ENCODE measurements around the gene CCL25. TPM values are rescaled to one million over a fixed set of nuclear protein-coding genes. Genes with fewer than 3 reads are reported as not detected.
"Not testable (repeated sequence)": the region's sequence is repeated elsewhere in the genome, so short reads cannot be mapped to it uniquely, and the experiment has no call there.

Gene CCL25
- total and polyA plus RNA-seq, 5 donors = not detected

DNA sequence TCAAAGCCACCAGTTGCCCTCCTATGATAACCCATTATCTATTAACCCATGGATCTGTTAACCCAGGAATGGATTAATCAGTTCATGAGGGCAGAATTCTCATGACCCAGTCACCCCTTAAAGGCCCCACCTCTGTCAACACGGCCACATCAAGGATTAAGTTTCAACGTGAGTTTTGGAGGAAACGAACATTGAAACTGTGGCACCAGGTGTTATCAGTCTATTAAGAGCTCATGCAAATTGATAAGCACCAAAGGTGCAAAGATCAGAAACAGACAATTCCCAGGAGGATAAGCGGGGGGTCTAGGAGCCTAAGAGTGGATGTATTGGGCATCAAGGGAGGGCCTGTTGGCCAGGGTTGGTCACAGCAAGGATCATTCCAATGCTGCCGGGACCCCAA, 27.2 kb upstream of the CCL25 start:
- 78% methylated on average over 5 of the region's 5 CpGs for WGBS
- no peaks in the 10 kb centered on the region for H3K27me3 ChIP-seq (ENCODE audit: control insufficient read depth, insufficient read depth)
- no peak overlapping the region for H3K27ac ChIP-seq (ENCODE audit: low read length)
- DNase-seq (no peak), ATAC-seq (no peak)
- intact Hi-C loops (cut with DNase I) = no loop called here
- no peak overlapping the region for H3K4me3 ChIP-seq (ENCODE audit: low read length)
- H3K4me1 ChIP-seq (ENCODE audit: control insufficient read depth, insufficient read depth, low read length) = no peaks in the 10 kb centered on the region
- no peaks in the 10 kb centered on the region for H3K9me3 ChIP-seq (ENCODE audit: control insufficient read depth, low read length)

- 33% methylated on average over 12 of the region's 12 CpGs for WGBS
- no peak for ATAC-seq
- DNase-seq = no peak
These were observed 23.5 kb upstream of the CCL25 start for GRCh38 chr19:8028951-8029491.

DNA sequence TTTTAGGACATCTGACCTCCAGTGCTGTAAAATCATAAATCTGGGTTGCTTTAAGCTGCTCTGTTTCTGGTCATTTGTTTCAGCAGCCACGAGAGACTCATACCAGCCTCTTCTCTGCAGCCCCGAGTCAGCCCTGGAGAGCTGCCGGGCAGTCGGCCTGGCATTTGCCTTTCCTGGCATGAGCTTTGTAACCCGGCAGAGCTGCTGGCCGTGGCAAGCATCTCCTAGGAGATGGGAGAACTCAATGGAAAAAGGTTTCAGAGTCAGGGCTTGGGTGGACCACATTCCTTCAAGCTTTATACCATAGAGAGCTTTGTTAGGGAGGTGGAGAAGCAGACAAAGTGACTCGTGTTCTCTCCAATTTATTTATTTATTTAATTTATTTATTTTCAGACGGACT, 21.6 kb upstream of the CCL25 start:
- ATAC-seq = no peak
- no peak for DNase-seq
- Histone ChIP-seq H3K27ac (ENCODE audit: low read length) (no peak overlapping the region), H3K4me1 (ENCODE audit: control insufficient read depth, insufficient read depth, low read length) (no peaks in the 10 kb centered on the region), H3K27me3 (ENCODE audit: control insufficient read depth, insufficient read depth) (no peaks in the 10 kb centered on the region), H3K9me3 (ENCODE audit: control insufficient read depth, low read length) (no peaks in the 10 kb centered on the region), H3K4me3 (ENCODE audit: low read length) (no peak overlapping the region)
- intact Hi-C loops (cut with DNase I) = no loop called here
- WGBS = 78% methylated on average over 8 of the region's 8 CpGs

More at GRCh38 chr19:8028951-8029491, 23.5 kb upstream of the CCL25 start:
- no peak overlapping the region for H3K27ac ChIP-seq (ENCODE audit: low read length)
- H3K27me3 ChIP-seq (ENCODE audit: control insufficient read depth, insufficient read depth) = no peaks in the 10 kb centered on the region
- no peak overlapping the region for H3K4me3 ChIP-seq (ENCODE audit: low read length)
- H3K4me1 ChIP-seq (ENCODE audit: control insufficient read depth, insufficient read depth, low read length) = no peaks in the 10 kb centered on the region
- H3K9me3 ChIP-seq (ENCODE audit: control insufficient read depth, low read length) = no peaks in the 10 kb centered on the region
- intact Hi-C loops (cut with DNase I) = no loop called here

GRCh38 chr19:8033287-8034177, 19.0 kb upstream of the CCL25 start:
- DNase-seq; H3K4me1 ChIP-seq (ENCODE audit: control insufficient read depth, insufficient read depth, low read length); intact Hi-C loops (cut with DNase I); H3K27me3 ChIP-seq (ENCODE audit: control insufficient read depth, insufficient read depth); H3K9me3 ChIP-seq (ENCODE audit: control insufficient read depth, low read length); ATAC-seq; H3K27ac ChIP-seq (ENCODE audit: low read length); H3K4me3 ChIP-seq (ENCODE audit: low read length): not testable (repeated sequence)
- WGBS = 57% methylated on average over 22 of the region's 22 CpGs

- no peaks in the 10 kb centered on the region for H3K4me1 ChIP-seq (ENCODE audit: control insufficient read depth, insufficient read depth, low read length)
- H3K9me3 ChIP-seq (ENCODE audit: control insufficient read depth, low read length) = no peaks in the 10 kb centered on the region
- no peak overlapping the region for H3K4me3 ChIP-seq (ENCODE audit: low read length)
- WGBS = 87% methylated on average over 6 of the region's 6 CpGs
- no peak overlapping the region for H3K27ac ChIP-seq (ENCODE audit: low read length)
- no peak for DNase-seq
- no peaks in the 10 kb centered on the region for H3K27me3 ChIP-seq (ENCODE audit: control insufficient read depth, insufficient read depth)
- ATAC-seq = no peak
- intact Hi-C loops (cut with DNase I) = no loop called here
These were observed 18.4 kb upstream of the CCL25 start for GRCh38 chr19:8034178-8034525.

GRCh38 chr19:8036434-8037099, 16.0 kb upstream of the CCL25 start:
- WGBS = 68% methylated on average over 7 of the region's 7 CpGs
- intact Hi-C loops (cut with DNase I) = no loop called here
- no peaks in the 10 kb centered on the region for H3K9me3 ChIP-seq (ENCODE audit: control insufficient read depth, low read length)
- no peaks in the 10 kb centered on the region for H3K27me3 ChIP-seq (ENCODE audit: control insufficient read depth, insufficient read depth)
- DNase-seq = no peak
- H3K4me1 ChIP-seq (ENCODE audit: control insufficient read depth, insufficient read depth, low read length) = no peaks in the 10 kb centered on the region
- H3K27ac ChIP-seq (ENCODE audit: low read length) = no peak overlapping the region
- no peak overlapping the region for H3K4me3 ChIP-seq (ENCODE audit: low read length)
- no peak for ATAC-seq

- intact Hi-C loops (cut with DNase I) = no loop called here
These were observed 13.7 kb upstream of the CCL25 start for GRCh38 chr19:8038815-8039214.

DNA sequence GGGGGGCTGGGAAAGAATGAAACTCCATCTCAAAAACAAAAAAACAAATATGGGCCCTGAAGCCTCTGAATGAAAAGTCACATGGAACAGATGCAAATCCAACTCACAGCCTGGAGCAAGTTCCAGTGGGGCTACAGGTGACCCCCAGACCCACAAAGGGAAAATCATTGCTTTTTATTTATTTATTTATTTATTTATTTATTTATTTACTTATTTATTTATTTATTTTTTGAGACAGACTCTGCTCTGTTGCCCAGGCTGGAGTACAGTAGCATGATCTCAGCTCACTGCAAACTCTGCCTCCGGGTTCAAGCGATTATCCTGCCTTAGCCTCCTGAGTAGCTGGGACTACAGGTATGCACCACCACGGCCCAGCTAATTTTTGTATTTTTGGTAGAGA, 13.3 kb upstream of the CCL25 start:
- ATAC-seq = no peak
- WGBS = 99% methylated on average over 3 of the region's 3 CpGs
- intact Hi-C loops (cut with DNase I) = no loop called here
- H3K4me1 ChIP-seq (ENCODE audit: control insufficient read depth, insufficient read depth, low read length) = no peaks in the 10 kb centered on the region
- no peak overlapping the region for H3K4me3 ChIP-seq (ENCODE audit: low read length)
- no peak overlapping the region for H3K27ac ChIP-seq (ENCODE audit: low read length)
- no peaks in the 10 kb centered on the region for H3K27me3 ChIP-seq (ENCODE audit: control insufficient read depth, insufficient read depth)
- no peak for DNase-seq
- H3K9me3 ChIP-seq (ENCODE audit: control insufficient read depth, low read length) = no peaks in the 10 kb centered on the region

More at GRCh38 chr19:8038815-8039214, 13.7 kb upstream of the CCL25 start:
- WGBS = 82% methylated on average over 6 of the region's 6 CpGs
- no peaks in the 10 kb centered on the region for H3K27me3 ChIP-seq (ENCODE audit: control insufficient read depth, insufficient read depth)
- no peaks in the 10 kb centered on the region for H3K9me3 ChIP-seq (ENCODE audit: control insufficient read depth, low read length)
- no peak overlapping the region for H3K27ac ChIP-seq (ENCODE audit: low read length)
- no peaks in the 10 kb centered on the region for H3K4me1 ChIP-seq (ENCODE audit: control insufficient read depth, insufficient read depth, low read length)
- DNase-seq (no peak), ATAC-seq (no peak)
- H3K4me3 ChIP-seq (ENCODE audit: low read length) = no peak overlapping the region

DNA sequence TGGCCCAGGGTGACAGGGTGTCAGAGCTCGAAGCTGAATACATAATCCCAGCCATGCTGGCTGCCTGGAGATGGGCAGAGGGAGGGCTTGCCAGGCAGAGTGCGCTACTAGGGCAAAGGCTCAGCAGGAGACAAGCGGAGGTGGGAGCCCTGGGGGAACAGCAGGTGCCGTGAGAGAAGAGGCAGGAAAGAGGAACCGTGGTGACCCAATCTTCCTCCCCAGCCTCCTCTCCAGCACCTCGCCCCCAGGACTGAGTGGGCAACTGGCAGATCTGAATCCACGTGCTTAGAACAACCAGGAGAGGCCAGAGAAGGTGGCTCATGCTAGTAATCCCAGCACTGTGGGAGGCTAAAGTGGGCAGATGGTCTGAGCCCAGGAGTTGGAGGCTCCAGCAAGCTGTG, 11.0 kb upstream of the CCL25 start:
- no peaks in the 10 kb centered on the region for H3K27me3 ChIP-seq (ENCODE audit: control insufficient read depth, insufficient read depth)
- no peak for ATAC-seq
- H3K27ac ChIP-seq (ENCODE audit: low read length) = no peak overlapping the region
- intact Hi-C loops (cut with DNase I) = no loop called here
- DNase-seq = no peak
- no peaks in the 10 kb centered on the region for H3K9me3 ChIP-seq (ENCODE audit: control insufficient read depth, low read length)
- no peak overlapping the region for H3K4me3 ChIP-seq (ENCODE audit: low read length)
- 64% methylated on average over 7 of the region's 7 CpGs for WGBS
- no peaks in the 10 kb centered on the region for H3K4me1 ChIP-seq (ENCODE audit: control insufficient read depth, insufficient read depth, low read length)

DNA sequence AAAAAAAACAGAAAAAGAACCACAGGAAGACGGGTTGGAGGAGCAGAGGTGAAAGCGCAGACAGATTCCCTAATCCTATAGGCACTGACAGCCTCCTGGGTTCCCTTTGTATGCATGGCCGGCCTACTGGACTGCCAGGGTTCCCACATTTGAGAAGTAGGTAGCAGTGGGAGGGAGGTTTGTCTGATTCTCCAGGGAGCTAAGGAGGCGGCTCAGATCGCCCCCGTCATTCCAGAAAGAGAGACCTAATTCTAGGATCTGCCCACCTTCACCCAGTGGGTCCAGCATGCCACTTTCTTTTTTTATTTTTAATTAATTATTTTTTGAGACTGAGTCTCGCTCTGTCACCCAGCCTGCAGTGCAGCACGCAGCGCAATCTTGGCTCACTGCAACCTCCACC, 9.7 kb upstream of the CCL25 start:
- intact Hi-C loops (cut with DNase I) = no loop called here
- Histone ChIP-seq H3K27ac (ENCODE audit: low read length) (no peak overlapping the region), H3K27me3 (ENCODE audit: control insufficient read depth, insufficient read depth) (no peaks in the 10 kb centered on the region), H3K4me3 (ENCODE audit: low read length) (no peak overlapping the region), H3K9me3 (ENCODE audit: control insufficient read depth, low read length) (no peaks in the 10 kb centered on the region), H3K4me1 (ENCODE audit: control insufficient read depth, insufficient read depth, low read length) (no peaks in the 10 kb centered on the region)
- 88% methylated on average over 9 of the region's 9 CpGs for WGBS
- no peak for ATAC-seq
- DNase-seq = no peak

DNA sequence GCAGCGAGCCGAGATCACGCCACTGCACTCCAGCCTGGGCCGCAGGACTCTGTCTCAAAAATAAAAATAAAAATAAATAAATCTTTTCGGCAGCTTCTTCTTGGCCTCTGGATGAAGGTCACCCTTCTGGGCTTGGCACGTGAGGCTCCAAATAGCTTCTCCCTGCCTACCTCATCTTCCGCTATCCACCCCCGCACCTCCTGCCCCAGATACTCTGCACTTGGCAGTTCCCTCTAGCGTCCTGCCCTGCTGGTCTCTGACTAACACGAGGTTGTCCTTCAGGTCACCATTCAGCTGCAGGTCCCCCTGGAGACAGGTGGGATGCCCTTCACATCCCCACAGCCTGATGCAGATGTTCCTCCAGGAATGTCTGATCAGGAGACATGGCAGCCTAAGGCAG, 8.5 kb upstream of the CCL25 start:
- no peak for DNase-seq
- H3K9me3 ChIP-seq (ENCODE audit: control insufficient read depth, low read length) = no peaks in the 10 kb centered on the region
- no peak for ATAC-seq
- H3K27ac ChIP-seq (ENCODE audit: low read length) = no peak overlapping the region
- 79% methylated on average over 10 of the region's 10 CpGs for WGBS
- H3K4me3 ChIP-seq (ENCODE audit: low read length) = no peak overlapping the region
- intact Hi-C loops (cut with DNase I) = no loop called here
- no peaks in the 10 kb centered on the region for H3K27me3 ChIP-seq (ENCODE audit: control insufficient read depth, insufficient read depth)
- no peaks in the 10 kb centered on the region for H3K4me1 ChIP-seq (ENCODE audit: control insufficient read depth, insufficient read depth, low read length)
